Endothelial cell of umbilical vein (primary cell): ENCODE data around the gene FOXO6. TPM values are rescaled to one million over a fixed set of nuclear protein-coding genes. Genes with fewer than 3 reads are reported as not detected.

Source experiments
- BruUV-seq: library from RNA; stranded (reverse); fragments of 400-500 nt; replicated peaks from 2 replicates; lab custom pipeline; 2021; lab: Mats Ljungman, UMichigan
- CTCF ChIA-PET: fragments of 300-600, 350-600 bp; sonication (Branson Sonifier 250); formaldehyde crosslinking; loops from one replicate; lab custom pipeline; 2021; ENCODE audit warnings: antibody characterized with exemption, inconsistent platforms; lab: Charles Lee
- POLR2A ChIA-PET: fragments of 300-600, 350-600 bp; sonication (Branson Sonifier 250); formaldehyde crosslinking; loops from one replicate; lab custom pipeline; 2021; ENCODE audit warnings: antibody characterized with exemption, inconsistent platforms; lab: Charles Lee
- DNase-seq: peaks from one replicate; pipeline ENCODE4 v3.0.0-alpha.2; 2011; ENCODE audit warnings: low read depth, low spot score
- FAIRE-seq: peaks from 2 replicates; lab custom pipeline; 2011; peaks lifted over from hg19 to GRCh38; lab: Jason Lieb, UNC
- H2AFZ ChIP-seq: 2 replicates; pipeline ENCODE4 v1.6.0; 2012; ENCODE audit warnings: low read depth, low read length, control low read depth, inconsistent platforms
- H3K27ac ChIP-seq: 2 replicates; pipeline ENCODE4 v1.5.1; 2011; ENCODE audit warnings: low read depth, mild to moderate bottlenecking, control low read depth, low read length, moderate library complexity; ENCODE audit not compliant: insufficient read depth
- H3K27me3 ChIP-seq, 2 experiments: 2 replicates each; pipeline versions ENCODE4 v1.6.0 to v1.6.1; 2011; ENCODE audit warnings: low read length in 2 of 2, mixed read lengths in 1 of 2; ENCODE audit not compliant: control insufficient read depth in 2 of 2, insufficient read depth in 2 of 2
- H3K36me3 ChIP-seq, 2 experiments: 2 replicates in 1 of 2; 3 replicates in 1 of 2; pipeline ENCODE4 v1.5.1; 2011; ENCODE audit warnings: low read length in 2 of 2, mild to moderate bottlenecking in 1 of 2, moderate library complexity in 1 of 2; ENCODE audit not compliant: control insufficient read depth in 2 of 2, insufficient read depth in 2 of 2; ENCODE audit errors: extremely low read depth in 1 of 2
- H3K4me1 ChIP-seq: 3 replicates; pipeline ENCODE4 v1.5.1; 2011; ENCODE audit warnings: mild to moderate bottlenecking, low read length; ENCODE audit not compliant: control insufficient read depth, insufficient read depth; ENCODE audit errors: extremely low read depth
- H3K4me2 ChIP-seq: 2 replicates; pipeline ENCODE4 v1.6.1; 2011; ENCODE audit warnings: low read length, control low read depth, mixed read lengths; ENCODE audit not compliant: insufficient read depth
- H3K4me3 ChIP-seq, 3 experiments: fragments of 200-600 bp in 1 of 3; sonication (generic), shearing (Covaris generic) in 1 of 3; replicated peaks in 1 of 3; 2 replicates each; pipeline ENCODE4 v1.5.1; 2011 to 2016; ENCODE audit warnings: control low read depth in 3 of 3, low read length in 3 of 3, mild to moderate bottlenecking in 2 of 3, inconsistent platforms in 1 of 3, low read depth in 1 of 3, moderate library complexity in 1 of 3; ENCODE audit not compliant: insufficient read depth in 1 of 3
- H3K79me2 ChIP-seq: 2 replicates; pipeline ENCODE4 v1.6.0; 2012; ENCODE audit warnings: low read length, inconsistent platforms; ENCODE audit not compliant: control insufficient read depth, insufficient read depth
- H3K9ac ChIP-seq: replicated peaks from 2 replicates; pipeline ENCODE3; 2011; ENCODE audit warnings: low read length, control low read depth; ENCODE audit not compliant: insufficient read depth; ENCODE audit errors: extremely low read depth
- H3K9me1 ChIP-seq: replicated peaks from 3 replicates; pipeline ENCODE4 v1.6.0; 2011; ENCODE audit warnings: mild to moderate bottlenecking, low read length; ENCODE audit not compliant: control insufficient read depth, insufficient read depth; ENCODE audit errors: extremely low read depth
- H3K9me3 ChIP-seq: replicated peaks from 2 replicates; pipeline ENCODE4 v1.5.1; 2012; ENCODE audit warnings: low read length, inconsistent platforms; ENCODE audit not compliant: control insufficient read depth, insufficient read depth
- H4K20me1 ChIP-seq: replicated peaks from 2 replicates; pipeline ENCODE3; 2011; ENCODE audit warnings: mild to moderate bottlenecking, low read length; ENCODE audit not compliant: control insufficient read depth, insufficient read depth; ENCODE audit errors: extremely low read depth
- FOS ChIP-seq: IDR thresholded peaks from 2 replicates; pipeline ENCODE4 v1.6.1; 2011; ENCODE audit warnings: mild to moderate bottlenecking, low read length, moderate library complexity, borderline replicate concordance; ENCODE audit not compliant: insufficient read depth
- JUN ChIP-seq: IDR thresholded peaks from 2 replicates; pipeline ENCODE4 v1.6.1; 2011; ENCODE audit warnings: borderline replicate concordance, low read depth; ENCODE audit not compliant: insufficient read length, insufficient read depth
- MYC ChIP-seq: IDR thresholded peaks from one replicate; pipeline ENCODE4 v1.6.1; 2011; ENCODE audit warnings: mild to moderate bottlenecking, low read depth, low read length
- dilution Hi-C: fragments of 300-500 bp; cut with MboI; formaldehyde crosslinking; loops from one replicate; pipeline ENCODE4 v1.15.0; 2019; ENCODE audit warnings: low sequenced_read_pairs; ENCODE audit not compliant: extremely low pct_ligation_motif_present
- intact Hi-C: fragments of 100-400 bp; cut with micrococcal nuclease; formaldehyde crosslinking; loops from one replicate; pipeline ENCODE4 v1.10.0; 2022
- polyA plus RNA-seq, 4 experiments: library from polyadenylated mRNA; depleted of rRNA in 3 of 4; stranded (reverse) in 3 of 4; unstranded in 1 of 4; fragments of >200 nt; gene quantifications; 2 replicates each; pipeline versions ENCODE4 v1.2.1 to v1.2.3, GENCODE V29; 2011 to 2012; ENCODE audit warnings: missing spikeins in 1 of 4
- total RNA-seq: library from RNA; stranded (reverse); gene quantifications from 2 replicates; pipeline ENCODE4 v1.2.3, GENCODE V29; 2021

Gene FOXO6
- total and polyA plus RNA-seq, 2 donors (not counting 3 experiments of a cell fraction or from before 2014, with no cell fraction given) = 0.04 to 0.38 TPM

GRCh38 chr1:41314376-41315145, 46.7 kb upstream of the FOXO6 start:
- no peak overlapping the region for H3K27ac ChIP-seq
- H3K36me3 ChIP-seq = no peaks in the 10 kb centered on the region
- CTCF ChIA-PET = interaction anchor here (1.0 to 3.6 kb wide), 11 partner anchors 8 to 119 kb away, joined by 3 to 16 read pairs (median 3); no protein-coding TSS in a partner anchor
- no TSS peak for BruUV-seq
- no peaks in the 10 kb centered on the region for H3K9me3 ChIP-seq
- no peak overlapping the region for H3K4me2 ChIP-seq
- H3K4me3 ChIP-seq = no peak overlapping the region
- H3K9ac ChIP-seq = no peak overlapping the region
- FAIRE-seq (no peak), DNase-seq (no peak)
- no peaks in the 10 kb centered on the region for H3K9me1 ChIP-seq
- POLR2A ChIA-PET = no interaction called here
- H4K20me1 ChIP-seq = no peaks in the 10 kb centered on the region
- no peaks in the 10 kb centered on the region for H3K79me2 ChIP-seq
- H3K4me1 ChIP-seq = no peaks in the 10 kb centered on the region
- H3K27me3 ChIP-seq = peaks cover 0 to 10% of the 10 kb centered on the region in 2 experiments
- dilution Hi-C loops = no loop called here
- intact Hi-C loops = no loop called here
- no peak overlapping the region for H2AFZ ChIP-seq
- TF ChIP-seq MYC (no peak), JUN (no peak), FOS (no peak)

- Histone ChIP-seq H3K9ac (no peak overlapping the region), H3K4me2 (no peak overlapping the region), H4K20me1 (no peaks in the 10 kb centered on the region), H3K36me3 (no peaks in the 10 kb centered on the region), H3K79me2 (no peaks in the 10 kb centered on the region), H3K4me1 (no peaks in the 10 kb centered on the region), H3K9me1 (no peaks in the 10 kb centered on the region), H3K27me3 (peaks cover 0 to 5% of the 10 kb centered on the region in 2 experiments), H3K4me3 (no peak overlapping the region), H3K27ac (no peak overlapping the region), H2AFZ (no peak overlapping the region), H3K9me3 (no peaks in the 10 kb centered on the region)
- no TSS peak for BruUV-seq
- FAIRE-seq = no peak
- dilution Hi-C loops = no loop called here
- ChIA-PET CTCF (interaction anchor here (1.0 to 3.6 kb wide), 11 partner anchors 8 to 118 kb away, joined by 3 to 16 read pairs (median 3); no protein-coding TSS in a partner anchor), POLR2A (no interaction called here)
- no peak for DNase-seq
- TF ChIP-seq MYC = no peak
- intact Hi-C loops = no loop called here
Observed at GRCh38 chr1:41315146-41315822, 46.0 kb upstream of the FOXO6 start.
